Stimulated activated CD8-positive, alpha-beta memory T cell treated with anti-CD3 and anti-CD28 coated beads, Interleukin-7, amount 100 ng/mL, for 24 hours (primary cell): ENCODE measurements around the gene ADK.
"Not testable (repeated sequence)": the region's sequence is repeated elsewhere in the genome, so short reads cannot be mapped to it uniquely, and the experiment has no call there.

ENCODE experiments used
- DNase-seq: peaks from one replicate; pipeline ENCODE4 v3.0.0-alpha.2; 2020; ENCODE audit warnings: low read depth

ADK gene

GRCh38 chr10:74150990-74151878 lies at the start of gene ADK:
Gene ADK, plus strand, starts transcription at chr10:74151221. Its CDS starts 58 bp downstream, at chr10:74151279.
- DNase-seq, result peak; percentile 100

- DNase-seq, result no peak
Measured at GRCh38 chr10:74103560-74104258, 47.3 kb upstream of the ADK start.

- DNase-seq, result no peak
Measured at GRCh38 chr10:74104480-74104879, 46.5 kb upstream of the ADK start.

- no peak for DNase-seq
Measured at GRCh38 chr10:74104996-74105395, 46.0 kb upstream of the ADK start.

GRCh38 chr10:74107391-74107790 lies 43.6 kb upstream of the ADK start:
- no peak for DNase-seq

- DNase-seq, result no peak
Measured at GRCh38 chr10:74109452-74109851, 41.6 kb upstream of the ADK start.

GRCh38 chr10:74110120-74110519 lies 40.9 kb upstream of the ADK start:
- no peak for DNase-seq

- DNase-seq, result no peak
Measured at GRCh38 chr10:74111799-74112198, 39.2 kb upstream of the ADK start.

GRCh38 chr10:74113546-74113945 lies 37.5 kb upstream of the ADK start:
- DNase-seq, result no peak

GRCh38 chr10:74114041-74114448 lies 37.0 kb upstream of the ADK start:
- DNase-seq, result no peak

- DNase-seq, result no peak
Measured at GRCh38 chr10:74117738-74118137, 33.3 kb upstream of the ADK start.

- DNase-seq, result no peak
Measured at GRCh38 chr10:74118804-74119203, 32.2 kb upstream of the ADK start.

- DNase-seq, result no peak
Measured at GRCh38 chr10:74120911-74121310, 30.1 kb upstream of the ADK start.

GRCh38 chr10:74121368-74121767 lies 29.7 kb upstream of the ADK start:
- no peak for DNase-seq

- DNase-seq, result no peak
Measured at GRCh38 chr10:74122060-74122459, 29.0 kb upstream of the ADK start.

GRCh38 chr10:74123081-74123480 lies 27.9 kb upstream of the ADK start:
- DNase-seq, result no peak

- no peak for DNase-seq
Measured at GRCh38 chr10:74133923-74134820, 16.8 kb upstream of the ADK start.

- no peak for DNase-seq
Measured at GRCh38 chr10:74135452-74135851, 15.6 kb upstream of the ADK start.

- no peak for DNase-seq
Measured at GRCh38 chr10:74137992-74138391, 13.0 kb upstream of the ADK start.

- DNase-seq, result not testable (repeated sequence)
Measured at GRCh38 chr10:74138596-74138995, 12.4 kb upstream of the ADK start.

GRCh38 chr10:74139981-74140380 lies 11.0 kb upstream of the ADK start:
- DNase-seq, result no peak

- DNase-seq, result no peak
Measured at GRCh38 chr10:74140553-74140952, 10.5 kb upstream of the ADK start.
